ENCODE data around the gene NEDD4.

DNA sequence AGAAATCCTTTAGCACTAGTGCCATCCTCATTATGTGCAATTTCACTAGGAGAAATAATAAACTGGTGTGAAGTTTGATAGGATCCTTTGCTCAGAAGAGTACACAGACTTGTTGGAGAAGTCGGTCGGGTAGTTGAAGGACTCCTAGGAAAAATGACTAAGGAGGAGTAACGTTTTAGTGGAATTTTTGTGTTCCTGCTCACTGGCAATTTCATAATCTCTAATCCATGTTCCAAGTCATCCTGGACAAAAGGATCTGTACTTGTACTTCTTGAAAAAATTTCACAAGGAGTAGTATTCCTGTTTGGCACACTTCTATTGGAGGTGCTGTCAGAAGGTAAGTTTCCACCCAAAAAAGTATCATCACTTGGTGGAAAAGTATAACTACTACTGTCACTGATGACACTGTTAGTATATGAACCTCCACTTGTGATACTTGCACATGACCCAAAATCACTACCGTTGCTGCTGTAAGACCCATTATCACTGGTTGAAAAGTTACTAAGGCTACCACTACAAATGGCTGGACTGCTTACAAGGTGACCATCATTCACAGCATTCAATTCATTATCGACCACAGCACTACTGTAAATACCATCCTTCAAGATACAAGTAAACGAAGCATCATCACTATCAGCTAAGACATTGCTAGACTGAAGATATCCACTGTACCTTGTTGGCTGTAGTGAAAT is 77.4 kb downstream of the NEDD4 start:
- TF ChIP-seq, protein P1, sequence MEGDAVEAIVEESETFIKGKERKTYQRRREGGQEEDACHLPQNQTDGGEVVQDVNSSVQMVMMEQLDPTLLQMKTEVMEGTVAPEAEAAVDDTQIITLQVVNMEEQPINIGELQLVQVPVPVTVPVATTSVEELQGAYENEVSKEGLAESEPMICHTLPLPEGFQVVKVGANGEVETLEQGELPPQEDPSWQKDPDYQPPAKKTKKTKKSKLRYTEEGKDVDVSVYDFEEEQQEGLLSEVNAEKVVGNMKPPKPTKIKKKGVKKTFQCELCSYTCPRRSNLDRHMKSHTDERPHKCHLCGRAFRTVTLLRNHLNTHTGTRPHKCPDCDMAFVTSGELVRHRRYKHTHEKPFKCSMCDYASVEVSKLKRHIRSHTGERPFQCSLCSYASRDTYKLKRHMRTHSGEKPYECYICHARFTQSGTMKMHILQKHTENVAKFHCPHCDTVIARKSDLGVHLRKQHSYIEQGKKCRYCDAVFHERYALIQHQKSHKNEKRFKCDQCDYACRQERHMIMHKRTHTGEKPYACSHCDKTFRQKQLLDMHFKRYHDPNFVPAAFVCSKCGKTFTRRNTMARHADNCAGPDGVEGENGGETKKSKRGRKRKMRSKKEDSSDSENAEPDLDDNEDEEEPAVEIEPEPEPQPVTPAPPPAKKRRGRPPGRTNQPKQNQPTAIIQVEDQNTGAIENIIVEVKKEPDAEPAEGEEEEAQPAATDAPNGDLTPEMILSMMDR (optimal IDR thresholded peaks at IDR 0.05 in 1 of 3, IDR thresholded peaks at IDR 0.05 in 1 of 3, conservative IDR thresholded peaks at IDR 0.05 in 1 of 3; ENCODE audit: extremely low read depth in 1 of 3, insufficient read depth in 2 of 3, low read length in 3 of 3): no peak
- TF ChIP-seq EZH2 (IDR thresholded peaks at IDR 0.05; ENCODE audit: low read length): no peak

All from keratinocyte (primary cell).